Measurements from ENCODE around the gene ATP5PO.

DNA sequence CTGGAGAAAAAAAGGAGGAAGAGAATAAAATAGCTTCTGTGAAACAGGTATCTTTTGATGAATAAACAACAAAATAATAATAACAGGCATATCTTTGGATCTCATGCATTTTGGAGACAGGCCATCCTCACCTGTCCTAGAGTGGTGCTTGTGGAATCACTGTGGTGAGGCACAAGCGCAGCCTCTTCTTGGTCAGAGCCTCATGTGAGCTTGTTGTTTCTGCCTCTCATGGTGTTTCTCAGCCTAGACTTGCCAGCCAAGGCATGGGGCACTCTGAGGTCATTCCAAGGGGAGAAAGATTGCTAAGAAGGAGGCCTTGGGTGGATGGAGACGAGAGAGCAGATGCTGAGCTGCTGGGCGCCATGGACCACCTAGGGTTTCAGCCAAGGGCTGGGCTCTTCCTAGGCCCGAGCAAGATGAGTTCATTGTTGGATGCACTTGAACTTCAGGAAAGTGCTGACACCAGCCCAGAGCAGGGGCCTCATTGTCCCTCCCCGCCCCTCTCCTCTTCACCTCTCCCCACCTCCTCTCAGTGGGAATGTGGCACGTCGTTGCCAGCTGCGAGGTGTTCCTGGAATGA is 49.5 kb downstream of the ATP5PO start:
- TF ChIP-seq, protein P1, sequence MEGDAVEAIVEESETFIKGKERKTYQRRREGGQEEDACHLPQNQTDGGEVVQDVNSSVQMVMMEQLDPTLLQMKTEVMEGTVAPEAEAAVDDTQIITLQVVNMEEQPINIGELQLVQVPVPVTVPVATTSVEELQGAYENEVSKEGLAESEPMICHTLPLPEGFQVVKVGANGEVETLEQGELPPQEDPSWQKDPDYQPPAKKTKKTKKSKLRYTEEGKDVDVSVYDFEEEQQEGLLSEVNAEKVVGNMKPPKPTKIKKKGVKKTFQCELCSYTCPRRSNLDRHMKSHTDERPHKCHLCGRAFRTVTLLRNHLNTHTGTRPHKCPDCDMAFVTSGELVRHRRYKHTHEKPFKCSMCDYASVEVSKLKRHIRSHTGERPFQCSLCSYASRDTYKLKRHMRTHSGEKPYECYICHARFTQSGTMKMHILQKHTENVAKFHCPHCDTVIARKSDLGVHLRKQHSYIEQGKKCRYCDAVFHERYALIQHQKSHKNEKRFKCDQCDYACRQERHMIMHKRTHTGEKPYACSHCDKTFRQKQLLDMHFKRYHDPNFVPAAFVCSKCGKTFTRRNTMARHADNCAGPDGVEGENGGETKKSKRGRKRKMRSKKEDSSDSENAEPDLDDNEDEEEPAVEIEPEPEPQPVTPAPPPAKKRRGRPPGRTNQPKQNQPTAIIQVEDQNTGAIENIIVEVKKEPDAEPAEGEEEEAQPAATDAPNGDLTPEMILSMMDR (IDR thresholded peaks at IDR 0.05) = no peak
- no peak for TF ChIP-seq POLR2A (IDR thresholded peaks at IDR 0.05)
